Glutamatergic neuron (in vitro differentiated cells): Measurements from ENCODE around the gene MAP3K15. TPM values are rescaled to one million over a fixed set of nuclear protein-coding genes. Genes with fewer than 3 reads are reported as not detected.

ENCODE experiments used
- DNase-seq: peaks from one replicate; pipeline ENCODE4 v3.0.0; 2022
- H3K27ac Mint-ChIP-seq: one replicate; pipeline ENCODE4 v1.8.0; 2020; ENCODE audit warnings: mild to moderate bottlenecking, mixed read lengths, inconsistent platforms; ENCODE audit not compliant: unreplicated experiment
- H3K27me3 Mint-ChIP-seq: one replicate; pipeline ENCODE4 v1.8.0; 2020; ENCODE audit warnings: mild to moderate bottlenecking, moderate library complexity, mixed read lengths, inconsistent platforms; ENCODE audit not compliant: unreplicated experiment
- H3K36me3 Mint-ChIP-seq: one replicate; pipeline ENCODE4 v1.8.0; 2020; ENCODE audit warnings: mild to moderate bottlenecking, mixed read lengths, inconsistent platforms; ENCODE audit not compliant: unreplicated experiment
- H3K4me1 Mint-ChIP-seq: one replicate; pipeline ENCODE4 v1.8.0; 2020; ENCODE audit warnings: mild to moderate bottlenecking, low read depth, mixed read lengths, inconsistent platforms; ENCODE audit not compliant: unreplicated experiment
- H3K4me3 Mint-ChIP-seq: one replicate; pipeline ENCODE4 v1.8.0; 2020; ENCODE audit warnings: mild to moderate bottlenecking, mixed read lengths, inconsistent platforms; ENCODE audit not compliant: unreplicated experiment
- H3K9me3 Mint-ChIP-seq: one replicate; pipeline ENCODE4 v1.8.0; 2020; ENCODE audit warnings: mild to moderate bottlenecking, moderate library complexity, mixed read lengths, inconsistent platforms; ENCODE audit not compliant: unreplicated experiment
- total RNA-seq: library from RNA; stranded (reverse); fragmentation: NEBNext Ultra II Directional; extraction: Animal tissue kit (Norgen Biotek cat#: 25700); gene quantifications from one replicate; pipeline ENCODE4 v1.2.1, GENCODE V29; 2021; ENCODE audit not compliant: unreplicated experiment
- TF ChIP-seq, protein P1 (sequence below): fragments of 200-600 bp; sonication (generic); IDR thresholded peaks from one replicate; pipeline ENCODE4 v1.5.0; 2021; ENCODE audit not compliant: partially characterized antibody, unreplicated experiment

The MAP3K15 gene
- total RNA-seq, 1 donor from 2014 or later = 0.37 TPM

DNA sequence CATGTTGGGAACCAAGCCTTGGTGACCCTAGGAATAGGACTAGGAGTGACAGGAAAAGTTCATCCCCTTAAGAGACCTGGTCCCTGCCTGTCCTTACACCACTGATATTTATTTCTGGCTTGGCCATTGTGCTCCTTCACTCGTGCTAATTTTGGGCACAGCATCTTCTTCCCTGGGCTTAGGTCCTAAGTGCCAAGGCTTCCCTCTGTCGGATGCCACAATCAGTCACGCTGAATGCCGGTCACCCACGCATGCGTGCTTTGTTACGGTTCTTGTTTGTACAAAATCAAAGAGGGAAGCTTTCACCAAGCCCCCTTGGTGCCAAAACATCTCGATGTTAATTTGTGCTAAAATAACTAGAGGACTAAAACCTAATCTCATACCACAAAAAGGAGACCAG is 17.4 kb upstream of the MAP3K15 start:
- no peak overlapping the region for H3K4me3 Mint-ChIP-seq
- H3K27ac Mint-ChIP-seq = no peak overlapping the region
- no peaks in the 10 kb centered on the region for H3K36me3 Mint-ChIP-seq
- TF ChIP-seq, protein P1, sequence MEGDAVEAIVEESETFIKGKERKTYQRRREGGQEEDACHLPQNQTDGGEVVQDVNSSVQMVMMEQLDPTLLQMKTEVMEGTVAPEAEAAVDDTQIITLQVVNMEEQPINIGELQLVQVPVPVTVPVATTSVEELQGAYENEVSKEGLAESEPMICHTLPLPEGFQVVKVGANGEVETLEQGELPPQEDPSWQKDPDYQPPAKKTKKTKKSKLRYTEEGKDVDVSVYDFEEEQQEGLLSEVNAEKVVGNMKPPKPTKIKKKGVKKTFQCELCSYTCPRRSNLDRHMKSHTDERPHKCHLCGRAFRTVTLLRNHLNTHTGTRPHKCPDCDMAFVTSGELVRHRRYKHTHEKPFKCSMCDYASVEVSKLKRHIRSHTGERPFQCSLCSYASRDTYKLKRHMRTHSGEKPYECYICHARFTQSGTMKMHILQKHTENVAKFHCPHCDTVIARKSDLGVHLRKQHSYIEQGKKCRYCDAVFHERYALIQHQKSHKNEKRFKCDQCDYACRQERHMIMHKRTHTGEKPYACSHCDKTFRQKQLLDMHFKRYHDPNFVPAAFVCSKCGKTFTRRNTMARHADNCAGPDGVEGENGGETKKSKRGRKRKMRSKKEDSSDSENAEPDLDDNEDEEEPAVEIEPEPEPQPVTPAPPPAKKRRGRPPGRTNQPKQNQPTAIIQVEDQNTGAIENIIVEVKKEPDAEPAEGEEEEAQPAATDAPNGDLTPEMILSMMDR = no peak
- no peaks in the 10 kb centered on the region for H3K9me3 Mint-ChIP-seq
- H3K27me3 Mint-ChIP-seq = no peaks in the 10 kb centered on the region
- peaks cover 5% of the 10 kb centered on the region for H3K4me1 Mint-ChIP-seq
- DNase-seq = no peak

DNA sequence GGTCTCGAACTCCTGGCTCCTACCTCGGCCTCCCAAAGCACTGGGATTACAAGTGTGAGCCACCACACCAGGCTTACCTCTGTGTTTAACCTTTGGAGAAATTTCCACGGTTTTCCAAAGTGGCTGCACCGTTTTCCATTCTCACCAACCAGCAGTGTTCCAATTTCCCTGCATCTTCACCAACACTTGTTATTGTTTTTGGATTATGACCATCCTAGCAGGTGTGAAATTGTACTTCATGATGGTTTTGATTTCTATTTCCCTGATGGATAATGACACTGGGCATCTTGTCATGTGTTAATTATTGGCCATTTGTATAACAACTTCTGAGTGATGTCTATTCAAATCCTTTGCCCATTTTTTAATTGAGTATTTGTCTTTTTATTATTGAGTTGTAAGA is 2.7 kb upstream of the MAP3K15 start:
- no peaks in the 10 kb centered on the region for H3K4me1 Mint-ChIP-seq
- H3K27ac Mint-ChIP-seq = no peak overlapping the region
- H3K9me3 Mint-ChIP-seq = no peaks in the 10 kb centered on the region
- H3K36me3 Mint-ChIP-seq = no peaks in the 10 kb centered on the region
- TF ChIP-seq, protein P1 = no peak
- DNase-seq = no peak
- H3K27me3 Mint-ChIP-seq = peaks cover 2% of the 10 kb centered on the region
- H3K4me3 Mint-ChIP-seq = no peak overlapping the region

DNA sequence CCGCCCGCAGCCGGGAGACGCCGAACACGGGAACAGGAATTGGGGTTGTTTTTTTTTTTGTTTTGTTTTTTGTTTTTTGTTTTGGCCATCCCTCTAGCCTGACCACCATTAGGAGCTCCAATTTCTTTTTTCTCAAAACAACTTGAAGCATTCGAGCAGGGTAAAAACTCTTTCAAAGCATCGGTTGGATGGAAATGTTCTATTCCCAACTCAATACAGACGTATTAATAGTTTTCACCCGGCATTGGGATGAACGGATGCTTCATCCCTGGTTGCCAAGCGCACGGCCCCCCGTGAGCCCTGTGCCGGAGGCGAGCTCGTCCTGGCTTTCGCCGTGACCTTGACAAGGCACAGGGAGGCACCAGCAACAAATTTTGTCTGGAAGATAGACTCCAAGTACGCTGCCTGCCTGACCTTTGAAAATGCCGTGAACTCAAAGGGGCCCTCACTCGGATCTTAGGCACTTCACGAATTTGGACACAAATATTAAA is 352 bp upstream of the MAP3K15 start:
- TF ChIP-seq, protein P1 = peak; percentile 5
- no peak overlapping the region for H3K4me3 Mint-ChIP-seq

DNA sequence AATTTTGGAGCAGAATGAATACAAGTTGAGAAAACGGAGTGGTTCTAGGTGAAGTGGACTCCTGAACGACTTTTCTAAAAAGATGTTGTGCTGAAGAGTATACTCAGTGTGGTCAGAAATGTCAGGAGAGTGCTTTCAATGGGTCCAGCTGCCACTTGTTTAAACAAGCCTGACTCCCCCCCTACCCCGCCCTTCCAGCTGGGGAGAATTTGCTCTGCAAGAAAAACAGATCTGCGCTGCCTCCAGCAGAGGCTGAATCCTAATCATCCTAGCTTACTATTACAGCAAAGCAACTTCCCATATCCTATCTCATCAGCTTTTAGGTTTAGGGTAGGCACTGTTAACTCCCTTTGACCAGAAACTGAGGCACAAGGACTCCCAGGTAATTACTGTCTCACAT is 1.9 kb downstream of the MAP3K15 start:
- Mint-ChIP-seq H3K27ac (no peak overlapping the region), H3K4me3 (no peak overlapping the region), H3K27me3 (peaks cover 4% of the 10 kb centered on the region), H3K4me1 (no peaks in the 10 kb centered on the region), H3K9me3 (peaks cover 4% of the 10 kb centered on the region), H3K36me3 (no peaks in the 10 kb centered on the region)
- TF ChIP-seq, protein P1 = no peak
- peak; percentile 17 for DNase-seq

More for the DNA sequence above, 352 bp upstream of the MAP3K15 start:
- Mint-ChIP-seq H3K36me3 (no peaks in the 10 kb centered on the region), H3K4me1 (no peaks in the 10 kb centered on the region), H3K9me3 (peaks cover 4% of the 10 kb centered on the region), H3K27me3 (peaks cover 2% of the 10 kb centered on the region), H3K27ac (no peak overlapping the region)
- no peak for DNase-seq

DNA sequence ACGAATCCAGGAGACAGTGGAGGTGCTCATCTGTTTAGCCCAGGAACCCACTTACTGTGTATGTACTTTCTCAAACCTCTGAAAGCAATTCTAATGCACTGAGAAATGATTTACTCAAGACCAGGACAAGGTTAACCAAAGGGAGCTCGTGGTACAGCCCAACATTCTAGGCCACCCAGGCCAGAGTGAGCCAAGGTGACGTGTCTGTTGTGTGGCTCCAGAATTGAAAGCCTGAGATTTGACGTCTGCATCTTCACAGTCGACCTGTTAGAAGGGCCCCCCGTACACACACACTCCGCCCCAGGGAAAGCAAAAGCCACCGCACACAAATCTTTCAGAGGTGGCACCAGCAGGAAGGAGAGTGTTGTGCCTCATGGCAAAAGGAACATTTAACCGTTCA is 2.3 kb downstream of the MAP3K15 start:
- Mint-ChIP-seq H3K27ac (no peak overlapping the region), H3K27me3 (peaks cover 4% of the 10 kb centered on the region), H3K4me1 (no peaks in the 10 kb centered on the region), H3K36me3 (no peaks in the 10 kb centered on the region), H3K9me3 (peaks cover 4% of the 10 kb centered on the region), H3K4me3 (no peak overlapping the region)
- TF ChIP-seq, protein P1 = no peak
- DNase-seq = no peak
